ENCODE data around the gene SNRPA. TPM values are rescaled to one million over a fixed set of nuclear protein-coding genes. Genes with fewer than 3 reads are reported as not detected.

The SNRPA gene
- total RNA-seq, 2 donors from 2014 or later: 40.4 to 107 TPM

DNA sequence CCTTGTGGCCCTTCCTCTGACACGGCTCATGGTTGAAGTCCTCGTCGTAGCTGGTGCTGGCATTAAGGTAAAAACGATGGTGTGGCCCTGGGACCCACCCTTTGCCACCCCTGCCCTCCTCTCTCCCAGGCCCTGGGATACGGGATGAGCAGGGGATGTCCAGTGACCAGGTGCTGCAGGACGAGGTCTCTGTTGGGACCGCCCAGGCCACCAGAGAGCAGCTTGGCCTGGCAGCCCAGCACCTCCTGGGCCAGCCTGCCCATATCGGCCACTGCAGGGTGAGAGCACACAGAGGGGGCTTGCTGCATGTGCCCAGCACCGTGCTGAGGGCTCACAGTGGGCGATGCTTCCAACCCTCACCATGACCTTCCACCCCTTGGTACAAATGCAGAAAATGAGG lies 7.1 kb upstream of the SNRPA start:
- Histone ChIP-seq H3K27ac (no peak overlapping the region), H3K9me3 (no peaks in the 10 kb centered on the region), H3K27me3 (replicated peaks; ENCODE audit: insufficient read depth) (no peaks in the 10 kb centered on the region), H3K36me3 (peaks cover 12% of the 10 kb centered on the region), H3K4me3 (no peak overlapping the region), H3K4me1 (ENCODE audit: control insufficient read depth in 1 of 2, low read depth in 2 of 2) (peaks cover 0 to 29% of the 10 kb centered on the region in 2 donors)
- TF ChIP-seq, protein P1, sequence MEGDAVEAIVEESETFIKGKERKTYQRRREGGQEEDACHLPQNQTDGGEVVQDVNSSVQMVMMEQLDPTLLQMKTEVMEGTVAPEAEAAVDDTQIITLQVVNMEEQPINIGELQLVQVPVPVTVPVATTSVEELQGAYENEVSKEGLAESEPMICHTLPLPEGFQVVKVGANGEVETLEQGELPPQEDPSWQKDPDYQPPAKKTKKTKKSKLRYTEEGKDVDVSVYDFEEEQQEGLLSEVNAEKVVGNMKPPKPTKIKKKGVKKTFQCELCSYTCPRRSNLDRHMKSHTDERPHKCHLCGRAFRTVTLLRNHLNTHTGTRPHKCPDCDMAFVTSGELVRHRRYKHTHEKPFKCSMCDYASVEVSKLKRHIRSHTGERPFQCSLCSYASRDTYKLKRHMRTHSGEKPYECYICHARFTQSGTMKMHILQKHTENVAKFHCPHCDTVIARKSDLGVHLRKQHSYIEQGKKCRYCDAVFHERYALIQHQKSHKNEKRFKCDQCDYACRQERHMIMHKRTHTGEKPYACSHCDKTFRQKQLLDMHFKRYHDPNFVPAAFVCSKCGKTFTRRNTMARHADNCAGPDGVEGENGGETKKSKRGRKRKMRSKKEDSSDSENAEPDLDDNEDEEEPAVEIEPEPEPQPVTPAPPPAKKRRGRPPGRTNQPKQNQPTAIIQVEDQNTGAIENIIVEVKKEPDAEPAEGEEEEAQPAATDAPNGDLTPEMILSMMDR (IDR thresholded peaks at IDR 0.05): no peak
- no peak for DNase-seq (ENCODE audit: low spot score)
- ATAC-seq (ENCODE audit: insufficient number of reproducible peaks, low FRiP score, low read depth): no peak

DNA sequence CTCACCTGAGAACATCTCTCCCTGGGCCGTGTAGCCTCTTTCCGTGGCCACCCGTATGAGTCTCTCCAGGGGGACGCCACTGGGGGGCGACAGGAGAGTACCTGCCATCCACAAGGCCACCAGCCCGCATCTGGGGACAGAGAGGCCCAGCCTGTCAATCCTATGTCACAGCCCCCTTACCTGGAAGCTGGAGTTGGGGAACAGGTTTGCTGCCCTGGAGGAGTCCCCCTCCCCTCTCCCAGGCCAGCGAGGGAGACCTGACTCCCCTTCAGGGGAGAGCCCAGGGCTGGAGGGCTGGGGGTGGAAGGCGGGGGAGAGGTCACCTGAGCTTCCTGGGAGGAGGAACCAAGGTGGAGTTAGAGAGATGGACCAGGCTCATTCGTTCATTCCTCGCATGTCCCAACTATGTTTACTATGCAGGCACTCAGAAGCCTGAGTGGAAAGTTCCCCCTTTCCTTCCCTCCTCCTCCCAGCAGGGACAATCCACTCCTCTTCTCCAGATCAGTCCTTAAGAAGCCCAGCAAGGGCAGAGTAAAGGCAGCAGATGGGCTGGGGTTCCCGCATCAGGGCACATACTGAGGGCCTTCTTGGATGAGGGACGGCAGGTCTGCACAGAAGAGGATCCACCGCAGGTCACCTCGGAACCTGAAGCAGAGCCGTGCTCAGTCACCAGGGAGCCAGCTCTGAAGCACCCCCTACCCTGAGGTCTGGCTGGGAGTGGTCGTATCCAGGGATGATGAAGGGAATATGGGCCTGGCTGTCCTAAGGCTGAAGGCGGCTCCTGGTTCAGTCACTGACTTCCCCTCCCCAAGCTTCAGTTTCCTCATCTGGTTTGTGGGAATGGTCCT lies 6.2 kb upstream of the SNRPA start:
- Histone ChIP-seq H3K27me3 (replicated peaks; ENCODE audit: insufficient read depth) (no peaks in the 10 kb centered on the region), H3K4me3 (no peak overlapping the region), H3K9me3 (no peaks in the 10 kb centered on the region), H3K27ac (peak overlapping the region in 1 of 2 donors; percentile 55), H3K36me3 (peaks cover 5% of the 10 kb centered on the region), H3K4me1 (ENCODE audit: control insufficient read depth in 1 of 2, low read depth in 2 of 2) (peaks cover 2 to 35% of the 10 kb centered on the region in 2 donors)
- ATAC-seq (ENCODE audit: insufficient number of reproducible peaks, low FRiP score, low read depth): no peak
- no peak for DNase-seq (ENCODE audit: low spot score)
- TF ChIP-seq, protein P1 (IDR thresholded peaks at IDR 0.05): no peak

DNA sequence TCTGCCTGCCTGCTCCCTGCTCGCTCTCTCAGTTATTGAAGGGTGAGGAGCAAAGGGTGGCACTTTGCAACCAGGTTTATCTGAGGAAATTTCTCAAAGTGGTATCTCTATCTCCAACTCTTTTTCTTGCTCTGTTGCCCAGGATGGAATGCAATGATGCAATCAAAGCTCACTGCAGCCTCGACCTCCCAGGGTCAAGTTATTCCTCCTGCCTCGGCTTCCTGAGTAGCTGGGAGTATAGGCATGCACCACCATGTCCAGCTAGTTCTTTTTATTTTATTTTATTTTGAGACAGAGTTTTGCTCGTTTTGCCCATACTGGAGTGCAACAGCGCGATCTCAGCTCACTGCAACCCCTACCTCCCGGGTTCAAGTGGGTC lies 5.6 kb upstream of the SNRPA start:
- ATAC-seq (ENCODE audit: insufficient number of reproducible peaks, low FRiP score, low read depth): no peak
- Histone ChIP-seq H3K27ac (peak overlapping the region in 1 of 2 donors; percentile 55), H3K4me1 (ENCODE audit: control insufficient read depth in 1 of 2, low read depth in 2 of 2) (peaks cover 2 to 33% of the 10 kb centered on the region in 2 donors), H3K9me3 (no peaks in the 10 kb centered on the region), H3K27me3 (replicated peaks; ENCODE audit: insufficient read depth) (no peaks in the 10 kb centered on the region), H3K4me3 (no peak overlapping the region), H3K36me3 (no peaks in the 10 kb centered on the region)
- DNase-seq (ENCODE audit: low spot score): no peak
- TF ChIP-seq, protein P1 (IDR thresholded peaks at IDR 0.05): no peak

DNA sequence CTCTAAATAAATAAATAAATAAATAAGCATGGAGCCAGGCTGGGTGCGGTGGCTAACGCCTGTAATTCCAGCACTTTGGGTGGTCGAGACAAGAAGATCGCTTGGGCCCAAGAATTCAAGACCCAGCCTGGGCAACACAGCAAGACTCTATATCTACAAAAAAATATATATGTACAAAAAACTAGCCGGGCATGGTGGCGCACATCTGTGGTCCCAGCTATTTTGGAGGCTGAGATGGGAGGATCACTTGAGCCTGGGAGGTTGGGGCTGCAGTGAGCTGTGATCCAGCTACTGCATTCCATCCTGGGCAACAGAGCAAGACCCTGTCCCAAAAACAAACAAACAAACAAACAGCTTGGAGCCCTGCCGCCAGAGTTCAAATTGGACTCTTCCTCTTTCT lies 3.5 kb upstream of the SNRPA start:
- ATAC-seq (ENCODE audit: insufficient number of reproducible peaks, low FRiP score, low read depth): no peak
- H3K4me3 ChIP-seq: no peak overlapping the region
- no peaks in the 10 kb centered on the region for H3K9me3 ChIP-seq
- no peak overlapping the region for H3K27ac ChIP-seq
- no peaks in the 10 kb centered on the region for H3K36me3 ChIP-seq
- no peaks in the 10 kb centered on the region for H3K27me3 ChIP-seq (replicated peaks; ENCODE audit: insufficient read depth)
- TF ChIP-seq, protein P1 (IDR thresholded peaks at IDR 0.05): no peak
- peaks cover 8 to 30% of the 10 kb centered on the region in 2 donors for H3K4me1 ChIP-seq (ENCODE audit: control insufficient read depth in 1 of 2, low read depth in 2 of 2)
- DNase-seq (ENCODE audit: low spot score): no peak

DNA sequence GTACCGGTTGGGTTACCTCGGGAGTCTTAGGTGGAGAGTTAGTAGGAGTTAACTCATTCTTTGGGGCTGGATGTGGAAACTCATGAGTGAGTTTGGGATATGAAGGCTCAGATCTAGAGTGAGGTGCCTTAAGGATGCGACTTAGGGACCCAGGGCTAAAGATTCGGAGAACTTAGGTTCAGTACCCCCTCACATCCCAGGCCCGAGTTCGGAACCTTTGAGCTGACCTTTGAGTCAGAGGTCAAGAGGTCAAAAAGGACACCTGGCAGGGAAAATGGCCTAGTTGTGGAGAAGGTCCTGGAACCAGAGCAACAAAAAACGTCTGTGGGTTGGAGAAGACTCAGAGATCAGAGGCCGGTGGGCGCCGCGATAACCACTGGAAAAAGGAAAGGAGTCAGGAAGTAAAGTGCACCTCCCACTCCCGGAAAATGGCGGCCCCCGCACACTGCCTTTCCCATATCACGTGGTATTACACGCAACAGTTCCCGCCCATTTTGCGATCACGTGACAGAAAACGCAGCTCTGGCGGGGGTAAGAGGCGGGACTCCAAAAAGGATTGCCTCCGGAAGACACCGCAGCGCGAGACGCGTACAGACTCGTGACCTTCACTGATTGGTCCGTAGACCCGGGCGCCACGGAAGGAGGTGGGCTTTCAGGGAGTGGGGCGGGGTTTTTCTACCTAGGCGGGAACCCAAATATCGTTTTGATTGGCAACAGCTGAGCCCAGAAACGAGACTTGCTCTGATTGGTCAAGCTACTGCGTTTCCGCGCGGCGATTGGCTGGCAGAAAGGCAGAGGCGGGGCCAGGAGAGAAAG lies 737 bp upstream of the SNRPA start, which contains the start of gene ACTMAP:
ACTMAP (minus strand) TSS at position 420 of the 816 bp plus-strand sequence. CDS start 674 bp downstream, outside the sequence.
- peak; percentile 99 for DNase-seq (ENCODE audit: low spot score)
- ATAC-seq (ENCODE audit: insufficient number of reproducible peaks, low FRiP score, low read depth): peak; percentile 96
- Histone ChIP-seq H3K27me3 (replicated peaks; ENCODE audit: insufficient read depth) (no peaks in the 10 kb centered on the region), H3K4me1 (ENCODE audit: control insufficient read depth in 1 of 2, low read depth in 2 of 2) (peaks cover 22 to 50% of the 10 kb centered on the region in 2 donors), H3K4me3 (peak within 1 kb of the TSS; percentile 89), H3K9me3 (no peaks in the 10 kb centered on the region), H3K27ac (peak within 1 kb of the TSS; percentile 86 to 93), H3K36me3 (no peaks in the 10 kb centered on the region)
- TF ChIP-seq, protein P1 (IDR thresholded peaks at IDR 0.05): no peak

Measured in thoracic aorta (tissue), 2 donors.